Hepatocyte (in vitro differentiated cells): ENCODE results near the gene TMCC1. TPM values are rescaled to one million over a fixed set of nuclear protein-coding genes. Genes with fewer than 3 reads are reported as not detected.

ENCODE experiments used
- DNase-seq: peaks from one replicate; pipeline ENCODE4 v3.0.0-alpha.2; 2016; ENCODE audit warnings: low spot score
- H2AFZ ChIP-seq: fragments of 200-600 bp; sonication (generic); 2 replicates; pipeline ENCODE4 v1.6.0; 2016; ENCODE audit warnings: antibody characterized with exemption, mild to moderate bottlenecking
- H3K27ac ChIP-seq: fragments of 200-600 bp; sonication (generic); 2 replicates; pipeline ENCODE4 v1.5.1; 2016; ENCODE audit warnings: mild to moderate bottlenecking
- H3K27me3 ChIP-seq: fragments of 200-600 bp; sonication (generic); 2 replicates; pipeline ENCODE4 v1.6.1; 2016
- H3K36me3 ChIP-seq: fragments of 200-600 bp; sonication (generic); replicated peaks from 2 replicates; pipeline ENCODE4 v1.5.1; 2016; ENCODE audit warnings: low read depth; ENCODE audit not compliant: insufficient read depth
- H3K4me1 ChIP-seq: fragments of 200-600 bp; sonication (generic); 2 replicates; pipeline ENCODE4 v1.5.1; 2016; ENCODE audit warnings: mild to moderate bottlenecking, moderate library complexity; ENCODE audit not compliant: insufficient read depth
- H3K4me2 ChIP-seq: fragments of 200-600 bp; sonication (generic); 2 replicates; pipeline ENCODE4 v1.6.0; 2016
- H3K4me3 ChIP-seq: fragments of 200-600 bp; sonication (generic); 2 replicates; pipeline ENCODE4 v1.5.1; 2016; ENCODE audit warnings: mild to moderate bottlenecking
- H3K79me2 ChIP-seq: fragments of 200-600 bp; sonication (generic); 2 replicates; pipeline ENCODE4 v1.6.0; 2017; ENCODE audit warnings: mild to moderate bottlenecking
- H3K9me2 ChIP-seq: fragments of 200-600 bp; sonication (generic); replicated peaks from 2 replicates; pipeline ENCODE4 v1.6.0; 2017; ENCODE audit warnings: mild to moderate bottlenecking; ENCODE audit not compliant: insufficient read depth
- H3K9me3 ChIP-seq: fragments of 200-600 bp; sonication (generic); 2 replicates; pipeline ENCODE4 v1.5.1; 2016; ENCODE audit warnings: low read depth, mild to moderate bottlenecking
- H4K20me1 ChIP-seq: fragments of 200-600 bp; sonication (generic); 2 replicates; pipeline ENCODE4 v1.6.0; 2016; ENCODE audit warnings: mild to moderate bottlenecking; ENCODE audit not compliant: insufficient read depth, poor library complexity, severe bottlenecking
- CTCF ChIP-seq: fragments of 200-600 bp; sonication (generic); IDR thresholded peaks from 2 replicates; pipeline ENCODE4 v1.5.1; 2016; ENCODE audit warnings: antibody characterized with exemption, mild to moderate bottlenecking; ENCODE audit not compliant: poor library complexity
- EZH2 ChIP-seq: fragments of 200-600 bp; sonication (generic); IDR thresholded peaks from 2 replicates; pipeline ENCODE4 v1.6.1; 2016; ENCODE audit warnings: antibody characterized with exemption, mild to moderate bottlenecking, borderline replicate concordance
- EZH2phosphoT487 ChIP-seq: fragments of 200-600 bp; sonication (generic); IDR thresholded peaks from one replicate; pipeline ENCODE4 v1.6.1; 2018; ENCODE audit warnings: antibody characterized with exemption, mild to moderate bottlenecking, low read depth, moderate library complexity; ENCODE audit not compliant: unreplicated experiment, severe bottlenecking
- WGBS: methylation state at CpG from one replicate; pipeline ENCODE4 v1.1.6; 2016; ENCODE audit warnings: low lambda C conversion rate; ENCODE audit errors: missing lambda C conversion rate; 5-methylcytosine and 5-hydroxymethylcytosine counted together
- polyA plus RNA-seq: library from polyadenylated mRNA; unstranded; fragments of >200 nt; fragmentation: Nextera tagmentation; extraction: Ambion mirVana; gene quantifications from 2 replicates; pipeline ENCODE4 v1.2.1, GENCODE V29; 2016
- total RNA-seq: library from RNA; depleted of rRNA; stranded (reverse); fragments of >200 nt; gene quantifications from 2 replicates; pipeline ENCODE4 v1.2.3, GENCODE V29; 2014

Gene TMCC1
- total and polyA plus RNA-seq, 2 experiments from 2014 or later: 7.0 to 17.3 TPM

- H3K27ac ChIP-seq: no peak overlapping the region
- no peak for DNase-seq
- 54% methylated on average over 2 of the region's 2 CpGs for WGBS
- no peaks in the 10 kb centered on the region for H3K9me2 ChIP-seq
- H3K79me2 ChIP-seq: peaks cover 35% of the 10 kb centered on the region
- H3K36me3 ChIP-seq: no peaks in the 10 kb centered on the region
- H4K20me1 ChIP-seq: no peaks in the 10 kb centered on the region
- TF ChIP-seq CTCF (no peak), EZH2phosphoT487 (no peak), EZH2 (no peak)
- no peak overlapping the region for H3K4me3 ChIP-seq
- no peaks in the 10 kb centered on the region for H3K9me3 ChIP-seq
- H2AFZ ChIP-seq: no peak overlapping the region
- no peaks in the 10 kb centered on the region for H3K4me1 ChIP-seq
- H3K27me3 ChIP-seq: no peaks in the 10 kb centered on the region
- H3K4me2 ChIP-seq: no peak overlapping the region
Measured at GRCh38 chr3:129727707-129728106, 165.8 kb downstream of the TMCC1 start.

GRCh38 chr3:129723558-129724324 lies 169.8 kb downstream of the TMCC1 start:
- 67% methylated on average over 6 of the region's 6 CpGs for WGBS
- Histone ChIP-seq H3K36me3 (no peaks in the 10 kb centered on the region), H3K9me3 (no peaks in the 10 kb centered on the region), H3K4me2 (peak overlapping the region; percentile 58), H3K27me3 (no peaks in the 10 kb centered on the region), H3K4me3 (no peak overlapping the region), H3K9me2 (no peaks in the 10 kb centered on the region), H3K79me2 (peaks cover 36% of the 10 kb centered on the region), H3K4me1 (no peaks in the 10 kb centered on the region), H2AFZ (no peak overlapping the region), H3K27ac (peak overlapping the region; percentile 29), H4K20me1 (no peaks in the 10 kb centered on the region)
- DNase-seq: peak; percentile 40
- TF ChIP-seq EZH2phosphoT487: no peak
- no peak for TF ChIP-seq EZH2
- no peak for TF ChIP-seq CTCF

GRCh38 chr3:129722527-129722926 lies 171.0 kb downstream of the TMCC1 start:
- peak overlapping the region; percentile 58 for H3K4me2 ChIP-seq
- no peak for DNase-seq

More at GRCh38 chr3:129722527-129722926, 171.0 kb downstream of the TMCC1 start:
- peak overlapping the region; percentile 26 for H3K27ac ChIP-seq
- H3K9me3 ChIP-seq: no peaks in the 10 kb centered on the region
- H3K4me3 ChIP-seq: no peak overlapping the region
- H3K27me3 ChIP-seq: no peaks in the 10 kb centered on the region
- TF ChIP-seq EZH2: no peak
- TF ChIP-seq EZH2phosphoT487: no peak
- TF ChIP-seq CTCF: no peak
- H3K9me2 ChIP-seq: no peaks in the 10 kb centered on the region
- H3K4me1 ChIP-seq: no peaks in the 10 kb centered on the region
- H3K36me3 ChIP-seq: no peaks in the 10 kb centered on the region
- no peaks in the 10 kb centered on the region for H4K20me1 ChIP-seq
- peaks cover 36% of the 10 kb centered on the region for H3K79me2 ChIP-seq
- H2AFZ ChIP-seq: no peak overlapping the region
